Measurements from ENCODE around the gene DDA1. TPM values are rescaled to one million over a fixed set of nuclear protein-coding genes. Genes with fewer than 3 reads are reported as not detected.

The DDA1 gene
- total RNA-seq, 4 donors from 2014 or later, result 16.4 to 30.7 (median 26.3) TPM

DNA sequence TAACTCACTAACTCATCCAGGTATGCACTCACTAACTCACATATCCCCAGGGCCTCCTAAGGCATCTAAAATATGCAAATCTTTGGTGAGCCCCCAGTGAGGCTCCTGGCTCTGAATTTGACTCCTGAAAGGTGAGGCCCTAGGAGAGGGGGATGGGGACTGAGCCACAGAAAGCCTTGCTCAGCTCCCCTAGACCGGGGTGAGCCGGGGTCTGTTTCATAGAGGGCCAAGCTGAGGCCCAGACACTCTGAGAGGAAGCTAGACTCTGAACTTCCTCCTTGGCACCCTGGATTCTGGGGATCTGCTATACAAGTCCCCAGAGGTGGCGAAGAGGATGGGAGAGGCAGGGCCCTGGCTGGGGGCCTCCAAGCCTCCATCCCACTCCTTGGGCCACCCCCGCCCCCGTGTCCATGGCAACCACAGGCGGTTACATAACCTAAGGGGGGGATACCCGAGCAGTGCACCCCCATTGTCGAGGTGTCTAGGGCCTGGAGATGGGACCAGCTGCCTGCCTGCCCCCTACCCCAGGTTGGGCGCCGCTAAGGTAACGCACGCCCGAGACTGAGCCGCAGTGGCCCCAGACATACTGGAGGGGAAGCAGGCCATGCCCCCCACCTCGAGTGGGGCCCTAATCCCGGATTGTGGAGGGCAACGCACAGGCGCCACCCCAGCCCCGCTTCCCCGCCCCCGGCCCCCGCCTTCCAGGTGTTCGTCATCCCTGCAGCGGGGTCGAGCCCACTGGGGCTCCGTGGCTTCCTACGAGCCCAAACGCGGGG, 6.8 kb upstream of the DDA1 start:
- 12 to 30% methylated on average over 16 to 22 of the region's 29 CpGs for WGBS, 2 donors
- DNase-seq (ENCODE audit: low spot score in 2 of 2), result no peak
- peak overlapping the region; percentile 71 for H3K4me3 ChIP-seq (ENCODE audit: low read depth, poor library complexity, severe bottlenecking)
- intact Hi-C loops (cut with DNase I; ENCODE audit: low total_unique reads), result no loop called here
- TF ChIP-seq, protein P1, sequence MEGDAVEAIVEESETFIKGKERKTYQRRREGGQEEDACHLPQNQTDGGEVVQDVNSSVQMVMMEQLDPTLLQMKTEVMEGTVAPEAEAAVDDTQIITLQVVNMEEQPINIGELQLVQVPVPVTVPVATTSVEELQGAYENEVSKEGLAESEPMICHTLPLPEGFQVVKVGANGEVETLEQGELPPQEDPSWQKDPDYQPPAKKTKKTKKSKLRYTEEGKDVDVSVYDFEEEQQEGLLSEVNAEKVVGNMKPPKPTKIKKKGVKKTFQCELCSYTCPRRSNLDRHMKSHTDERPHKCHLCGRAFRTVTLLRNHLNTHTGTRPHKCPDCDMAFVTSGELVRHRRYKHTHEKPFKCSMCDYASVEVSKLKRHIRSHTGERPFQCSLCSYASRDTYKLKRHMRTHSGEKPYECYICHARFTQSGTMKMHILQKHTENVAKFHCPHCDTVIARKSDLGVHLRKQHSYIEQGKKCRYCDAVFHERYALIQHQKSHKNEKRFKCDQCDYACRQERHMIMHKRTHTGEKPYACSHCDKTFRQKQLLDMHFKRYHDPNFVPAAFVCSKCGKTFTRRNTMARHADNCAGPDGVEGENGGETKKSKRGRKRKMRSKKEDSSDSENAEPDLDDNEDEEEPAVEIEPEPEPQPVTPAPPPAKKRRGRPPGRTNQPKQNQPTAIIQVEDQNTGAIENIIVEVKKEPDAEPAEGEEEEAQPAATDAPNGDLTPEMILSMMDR (IDR thresholded peaks at IDR 0.05), result no peak
- TF ChIP-seq POLR2A (IDR thresholded peaks at IDR 0.05), result no peak

DNA sequence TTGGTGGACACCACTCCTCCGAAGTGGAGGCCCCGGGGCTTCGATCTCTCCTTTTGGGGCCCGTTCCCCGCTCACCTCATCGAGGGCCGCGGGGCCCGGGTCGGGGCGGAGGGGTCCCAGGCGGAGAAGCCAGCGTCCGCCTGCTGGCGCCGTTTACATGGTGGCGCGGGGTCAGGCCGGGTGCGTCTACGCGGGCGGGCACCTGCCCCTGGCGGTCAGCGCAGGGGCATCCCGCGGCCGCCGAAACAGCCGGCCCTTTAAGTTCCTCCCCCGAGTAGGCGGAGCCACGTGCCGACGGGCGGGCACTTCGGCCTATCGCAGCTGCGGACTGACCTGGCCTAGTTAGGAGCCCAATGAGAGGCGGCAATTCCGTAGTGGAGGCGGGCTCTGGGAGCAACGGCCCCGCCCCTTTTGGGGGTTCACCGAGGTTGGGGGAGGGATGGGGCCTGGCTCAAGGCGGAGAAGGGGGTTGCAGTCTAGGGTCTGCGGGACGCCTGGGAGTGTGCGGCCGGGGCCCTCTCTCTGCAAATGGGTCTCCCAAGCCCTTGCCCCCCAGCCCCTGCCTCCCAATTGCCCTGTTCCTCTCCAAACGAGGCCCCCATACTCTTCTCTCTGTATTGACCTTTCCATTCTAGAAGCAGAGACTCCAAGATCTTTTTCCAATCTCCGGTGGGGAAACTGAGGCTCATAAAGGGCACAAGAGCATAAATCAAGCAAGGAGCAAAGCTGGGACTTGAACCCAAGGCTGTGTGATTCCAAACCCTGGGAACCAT, 6.0 kb upstream of the DDA1 start, which contains the start of gene ABHD8:
ABHD8 (minus strand) TSS at position 259 of the 773 bp plus-strand sequence. CDS start 1,809 bp downstream, outside the sequence.
- intact Hi-C loops (cut with DNase I; ENCODE audit: low total_unique reads), result no loop called here
- TF ChIP-seq, protein P1 (IDR thresholded peaks at IDR 0.05), result no peak
- TF ChIP-seq POLR2A (IDR thresholded peaks at IDR 0.05), result no peak
- H3K4me3 ChIP-seq (ENCODE audit: low read depth, poor library complexity, severe bottlenecking), result peak within 1 kb of the TSS; percentile 71
- 2 to 3% methylated on average over 22 to 35 of the region's 52 CpGs for WGBS, 2 donors
- peak; percentile 94 to 99 for DNase-seq (ENCODE audit: low spot score in 2 of 2)

DNA sequence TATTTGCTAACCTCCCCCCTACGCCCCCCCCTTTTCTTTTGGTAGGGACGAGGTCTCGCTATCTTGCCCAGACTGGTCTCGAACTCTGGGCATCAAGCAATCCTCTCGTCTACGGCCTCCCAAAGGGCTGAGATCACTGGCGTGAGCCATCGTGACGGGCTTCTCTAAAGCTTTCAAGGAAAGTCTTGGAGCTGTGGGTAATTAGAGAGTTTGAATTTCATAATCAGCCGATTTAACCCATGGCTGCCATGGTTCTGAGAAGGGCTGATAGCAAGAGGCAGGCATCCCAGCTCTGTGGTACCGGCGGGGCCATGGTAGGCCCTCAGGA, 5.5 kb upstream of the DDA1 start:
- no peak for TF ChIP-seq POLR2A (IDR thresholded peaks at IDR 0.05)
- TF ChIP-seq, protein P1 (IDR thresholded peaks at IDR 0.05), result no peak
- intact Hi-C loops (cut with DNase I; ENCODE audit: low total_unique reads), result no loop called here
- no peak for DNase-seq (ENCODE audit: low spot score in 2 of 2)
- WGBS, 2 donors, result 36 to 56% methylated on average over 12 of the region's 12 CpGs
- H3K4me3 ChIP-seq (ENCODE audit: low read depth, poor library complexity, severe bottlenecking), result no peak overlapping the region

DNA sequence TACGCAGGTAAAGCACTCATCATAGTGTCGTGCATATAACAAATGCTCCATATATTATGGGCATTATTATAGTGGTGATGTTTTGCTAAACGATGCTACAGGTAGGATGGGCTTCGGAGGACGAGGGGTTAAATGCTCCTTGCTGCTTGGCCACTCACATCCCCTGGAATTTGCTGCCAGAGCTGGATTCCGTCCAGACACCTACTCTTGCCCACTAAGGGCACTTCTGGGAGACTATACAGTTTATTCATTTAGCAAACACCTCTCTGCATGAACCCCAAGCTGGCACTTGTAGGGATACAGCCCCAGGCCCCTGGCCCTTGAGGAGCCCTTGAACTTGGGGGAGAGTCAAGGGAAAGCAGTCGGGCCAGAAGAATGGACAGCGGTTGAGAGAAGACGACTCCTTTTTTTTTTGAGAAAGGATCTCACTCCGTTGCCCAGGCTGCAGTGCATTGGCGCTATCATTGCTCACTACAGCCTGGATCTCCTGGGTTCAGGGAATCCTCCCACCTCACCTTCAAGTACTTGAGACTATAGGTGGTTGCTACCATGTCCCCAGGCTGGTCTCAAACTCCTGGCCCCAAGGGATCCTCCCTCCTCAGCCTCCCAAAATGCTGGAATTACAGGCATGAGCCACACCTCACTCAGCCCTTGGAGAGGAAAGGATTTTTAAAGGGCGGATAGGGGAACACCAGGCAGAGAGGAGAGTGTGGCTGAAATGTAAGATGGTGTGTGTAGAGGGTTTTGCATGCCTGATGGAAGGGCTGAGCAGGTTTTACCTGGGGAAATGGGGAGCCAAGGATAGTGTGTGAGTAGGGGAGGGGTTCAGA, 4.8 kb upstream of the DDA1 start:
- TF ChIP-seq, protein P1 (IDR thresholded peaks at IDR 0.05), result no peak
- no peak for TF ChIP-seq POLR2A (IDR thresholded peaks at IDR 0.05)
- no peak overlapping the region for H3K4me3 ChIP-seq (ENCODE audit: low read depth, poor library complexity, severe bottlenecking)
- intact Hi-C loops (cut with DNase I; ENCODE audit: low total_unique reads), result no loop called here
- 48 to 49% methylated on average over 12 of the region's 12 CpGs for WGBS, 2 donors
- no peak for DNase-seq (ENCODE audit: low spot score in 2 of 2)

DNA sequence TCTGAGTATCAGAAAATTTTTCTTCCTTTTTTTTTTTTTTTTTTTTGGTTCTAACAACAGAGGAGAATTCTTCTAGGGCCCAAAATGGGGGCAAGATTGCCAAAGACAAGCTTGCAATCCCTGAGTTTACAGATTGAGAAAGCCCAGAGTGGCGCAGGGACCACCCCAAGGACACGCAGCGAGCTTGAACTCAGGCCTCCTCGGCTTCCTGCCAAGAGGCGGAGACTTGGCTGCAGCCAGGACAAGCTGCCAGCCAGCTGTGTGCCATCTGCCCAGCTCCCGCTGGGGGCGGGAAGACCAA, 4.2 kb upstream of the DDA1 start:
- 1% methylated on average over 7 of the region's 7 CpGs for WGBS, 2 donors
- no peak for TF ChIP-seq POLR2A (IDR thresholded peaks at IDR 0.05)
- TF ChIP-seq, protein P1 (IDR thresholded peaks at IDR 0.05), result no peak
- intact Hi-C loops (cut with DNase I; ENCODE audit: low total_unique reads), result no loop called here
- no peak for DNase-seq (ENCODE audit: low spot score in 2 of 2)
- no peak overlapping the region for H3K4me3 ChIP-seq (ENCODE audit: low read depth, poor library complexity, severe bottlenecking)

Measured in lower leg skin (tissue), 4 donors.